Measurements from ENCODE around the gene KCNT1. TPM values are rescaled to one million over a fixed set of nuclear protein-coding genes. Genes with fewer than 3 reads are reported as not detected.

KCNT1 gene
- total RNA-seq, 1 experiment from 2014 or later: 0.68 TPM

GRCh38 chr9:135821116-135821515, 119.1 kb downstream of the KCNT1 start:
- H3K27ac Mint-ChIP-seq: peak overlapping the region in 1 of 3 experiments; percentile 25; a peak in 1 of 7 replicates
- no peak overlapping the region for H4K5ac ChIP-seq (ENCODE audit: insufficient read length, low read depth, low read length)
- H2BK5ac ChIP-seq (ENCODE audit: insufficient read length, low read length): no peak overlapping the region
- no peak overlapping the region for H2BK120ac ChIP-seq (ENCODE audit: low read depth, low read length, poor library complexity, severe bottlenecking)
- H3K9ac ChIP-seq (ENCODE audit: extremely low read depth, insufficient read length, low read length): no peak overlapping the region
- H3K4me1 Mint-ChIP-seq: no peaks in the 10 kb centered on the region
- no peaks in the 10 kb centered on the region for H3K9me3 ChIP-seq (ENCODE audit: control insufficient read depth, low read depth, low read length)
- no peaks in the 10 kb centered on the region for H3K23me2 ChIP-seq (ENCODE audit: insufficient read length, low read depth, low read length, poor library complexity, severe bottlenecking)
- no peak overlapping the region for H3K14ac ChIP-seq (ENCODE audit: insufficient read depth, low read length)
- H3K27ac ChIP-seq (ENCODE audit: insufficient read length, low read depth, low read length): no peak overlapping the region
- no peak overlapping the region for H3K56ac ChIP-seq (ENCODE audit: insufficient read length, low read depth, low read length)
- peaks cover 2% of the 10 kb centered on the region; the same call in 1 of the 2 replicates for H3K27me3 Mint-ChIP-seq (ENCODE audit: low read depth)
- H3K4me1 ChIP-seq (ENCODE audit: insufficient read depth, low read length): no peaks in the 10 kb centered on the region
- 0 out of 2 replicates have a peak, but pooled peaks cover 1% of the 10 kb centered on the region for H3K79me2 ChIP-seq (ENCODE audit: insufficient read depth, low read length)
- no peak overlapping the region for H3K4ac ChIP-seq (ENCODE audit: low read depth, low read length)
- no peaks in the 10 kb centered on the region for H3K27me3 ChIP-seq (ENCODE audit: insufficient read depth, low read length)
- H3T11ph ChIP-seq (ENCODE audit: low read length): no peak overlapping the region
- H4K91ac ChIP-seq (ENCODE audit: insufficient read length, low read depth, low read length): no peak overlapping the region
- WGBS (ENCODE audit: extremely low coverage, insufficient read length, low lambda C conversion rate): no CpG with 5 or more reads among the region's 20 CpGs
- no peak overlapping the region for H2AK5ac ChIP-seq (ENCODE audit: insufficient read length, low read length)
- H3K4me3 Mint-ChIP-seq: no peak overlapping the region
- no peaks in the 10 kb centered on the region for H3K79me1 ChIP-seq (ENCODE audit: insufficient read depth, low read depth, low read length, poor library complexity, severe bottlenecking)
- no peak overlapping the region for H3K4me2 ChIP-seq (ENCODE audit: insufficient read depth, insufficient read length, low read length)
- no peak overlapping the region for H2BK15ac ChIP-seq (ENCODE audit: low read depth, low read length)
- peaks cover 42 to 90% (median 77%) of the 10 kb centered on the region in 3 experiments for H3K36me3 Mint-ChIP-seq (ENCODE audit: insufficient read depth in 1 of 3, low read depth in 3 of 3)
- H2AFZ ChIP-seq (ENCODE audit: low read length): no peak overlapping the region
- H3K23ac ChIP-seq (ENCODE audit: insufficient read length, low read depth, low read length): no peak overlapping the region
- no peak overlapping the region for H2BK20ac ChIP-seq (ENCODE audit: low read depth, low read length, poor library complexity, severe bottlenecking)
- peak; percentile 19 for DNase-seq
- H4K20me1 ChIP-seq (ENCODE audit: control insufficient read depth, insufficient read depth, insufficient read length): peaks cover 2% of the 10 kb centered on the region
- H2BK12ac ChIP-seq (ENCODE audit: insufficient read length, low read depth, low read length): no peak overlapping the region
- H3K18ac ChIP-seq (ENCODE audit: insufficient read length, low read depth, low read length): no peak overlapping the region
- H3K9me3 Mint-ChIP-seq: no peaks in the 10 kb centered on the region
- H4K8ac ChIP-seq (replicated peaks; ENCODE audit: insufficient read length, low read depth, low read length): no peak overlapping the region
- TF ChIP-seq CTCF (conservative IDR thresholded peaks at IDR 0.05): no peak
